ENCODE measurements around the gene FLNA.
"Not testable (repeated sequence)": the region's sequence is repeated elsewhere in the genome, so short reads cannot be mapped to it uniquely, and the experiment has no call there.

Gene FLNA

DNA sequence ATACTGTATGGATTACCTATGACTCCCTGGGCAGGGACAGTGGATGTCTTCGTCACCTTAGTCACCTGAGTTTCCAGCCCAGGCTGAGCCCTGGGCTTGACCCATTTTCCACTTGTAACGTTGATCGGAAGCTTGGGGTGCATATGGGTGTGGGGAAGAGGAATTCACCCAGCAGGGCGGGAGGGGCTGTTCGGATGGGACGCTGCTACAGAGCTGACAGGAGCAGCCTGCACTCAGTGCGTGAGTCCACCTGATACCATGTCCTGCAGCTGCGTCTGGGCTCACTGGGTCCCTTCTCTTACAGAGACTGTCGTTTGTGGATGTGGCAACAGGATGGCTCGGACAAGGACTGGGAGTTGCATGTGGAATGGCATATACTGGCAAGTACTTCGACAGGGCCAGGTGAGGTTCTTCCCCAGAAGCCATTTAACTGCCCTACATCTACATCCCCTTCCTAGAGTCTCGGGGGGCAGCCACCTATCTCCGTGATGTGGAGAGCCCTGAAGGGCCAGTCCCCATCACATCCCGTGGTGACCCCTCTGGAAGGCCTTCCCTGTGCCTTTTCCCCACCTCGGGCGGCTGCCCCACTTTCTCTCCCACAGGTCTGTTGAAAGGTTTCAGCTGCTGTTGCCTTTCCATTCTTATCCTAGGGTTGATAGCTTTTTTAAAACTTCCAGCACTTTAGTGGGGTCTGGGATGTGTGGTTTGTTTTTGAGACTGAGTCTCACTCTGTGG lies 65.2 kb downstream of the FLNA start:
- no peak for DNase-seq (ENCODE audit: low read depth in 2 of 2)

DNA sequence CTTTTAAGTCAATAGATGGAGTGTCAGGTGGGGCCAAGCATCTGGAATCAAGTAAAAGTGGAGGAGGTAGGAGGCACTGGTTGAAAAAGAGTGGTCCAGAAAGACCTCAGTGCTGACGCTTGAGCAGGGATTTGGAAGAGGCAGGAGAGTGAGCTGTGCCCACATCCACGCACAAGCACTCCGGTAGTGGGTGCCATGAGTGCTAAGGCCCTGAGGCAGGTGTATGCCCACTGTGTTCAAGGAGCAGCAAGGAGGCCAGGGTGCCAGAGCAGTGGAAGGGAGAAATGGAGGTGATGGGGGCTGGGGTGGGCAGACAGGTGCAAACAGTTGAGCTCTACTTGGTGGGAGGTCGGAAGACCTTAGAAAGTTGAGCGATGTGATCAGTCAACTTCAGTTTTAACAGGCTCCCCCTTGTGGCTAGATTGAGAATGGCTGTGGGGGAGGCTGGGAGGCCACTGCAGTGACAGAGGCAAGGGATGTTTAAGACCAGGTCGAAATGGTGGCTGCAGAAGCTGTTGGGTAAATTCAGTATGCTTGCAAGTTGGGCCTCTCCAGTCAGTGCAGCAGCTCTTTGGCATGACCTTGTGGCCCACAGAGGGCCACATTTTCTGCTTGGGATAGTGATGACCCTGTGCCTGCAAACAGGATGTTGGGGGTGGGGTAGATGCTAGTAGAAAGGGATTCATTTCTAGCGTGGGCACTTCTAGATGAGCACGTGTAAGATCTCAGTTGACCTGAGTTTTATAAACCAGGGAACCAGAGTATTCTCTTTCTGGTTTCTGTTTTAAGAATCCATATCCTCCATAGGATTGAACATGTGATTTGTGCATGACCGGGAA lies 66.1 kb downstream of the FLNA start:
- peak; percentile 54 to 61 for DNase-seq (ENCODE audit: low read depth in 2 of 2)

DNA sequence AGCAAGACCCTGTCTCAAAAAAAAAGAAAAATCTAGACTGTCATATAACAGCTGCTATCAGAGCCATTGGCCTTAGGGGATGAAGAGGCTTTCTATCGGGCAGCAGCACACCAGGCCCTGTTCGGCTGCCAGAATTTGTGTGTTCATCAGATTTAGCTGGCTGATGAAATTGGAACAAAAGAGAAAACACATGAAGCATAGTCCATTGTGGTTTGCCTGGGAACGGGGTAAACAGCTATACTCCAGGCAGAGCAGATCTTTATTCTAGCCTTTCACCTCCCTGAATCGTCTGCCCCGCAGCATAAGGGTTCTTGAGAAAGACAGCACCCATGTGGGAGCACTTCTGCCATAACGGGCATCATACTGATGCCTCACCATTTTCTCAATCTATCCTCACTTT lies 67.2 kb downstream of the FLNA start:
- DNase-seq (ENCODE audit: low read depth in 2 of 2) = no peak

DNA sequence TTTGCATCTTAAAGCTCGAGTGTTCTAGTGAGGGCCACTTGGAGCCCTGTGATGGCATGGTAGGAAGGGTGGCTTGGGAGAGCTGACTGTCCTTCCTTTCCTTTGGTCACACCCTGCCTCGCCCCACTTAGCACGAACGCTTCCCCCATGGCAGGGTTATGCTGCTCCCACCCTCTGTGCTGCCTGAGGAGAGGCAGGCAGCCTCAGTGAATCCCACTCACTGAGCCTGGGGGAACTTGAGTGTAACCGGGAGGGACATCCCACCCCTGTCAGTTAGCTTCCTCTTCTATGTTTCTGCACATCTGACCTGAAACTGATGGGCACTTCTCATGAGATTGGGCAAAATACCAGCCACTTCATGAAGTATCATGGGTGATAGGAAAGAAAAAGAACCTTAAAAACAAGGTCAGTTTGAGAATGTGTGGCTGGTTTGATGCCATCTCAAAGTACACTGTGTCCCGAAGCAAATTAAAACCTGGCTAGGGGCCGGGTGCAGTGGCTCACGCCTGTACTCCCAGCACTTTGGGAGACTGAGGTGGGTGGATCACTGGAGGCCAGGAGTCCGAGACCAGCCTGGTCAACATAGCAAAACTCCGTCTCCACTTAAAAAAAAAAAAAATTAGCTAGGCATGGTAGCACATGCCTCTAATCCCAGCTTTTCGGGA lies 68.8 kb downstream of the FLNA start:
- DNase-seq (ENCODE audit: low read depth in 2 of 2) = no peak

DNA sequence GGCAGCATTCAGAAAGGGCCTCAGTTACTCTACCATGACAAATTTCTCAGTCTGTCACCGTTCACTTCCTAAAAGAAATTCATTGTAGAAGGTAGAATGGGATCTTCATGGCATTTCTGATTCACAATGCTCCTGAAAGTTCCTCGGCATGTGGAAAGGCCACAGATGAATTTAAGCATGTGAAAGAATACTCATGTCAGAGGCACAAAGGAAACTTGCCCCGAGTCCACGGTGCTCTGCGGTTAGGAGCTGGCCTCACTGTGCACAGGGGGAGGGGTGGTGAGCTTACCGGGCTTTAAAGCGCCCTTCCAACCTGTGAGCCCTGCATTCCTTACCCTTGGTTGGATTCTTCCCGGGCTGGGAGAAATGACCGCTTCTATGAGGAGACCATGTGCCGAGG lies 69.6 kb downstream of the FLNA start:
- no peak for DNase-seq (ENCODE audit: low read depth in 2 of 2)

DNA sequence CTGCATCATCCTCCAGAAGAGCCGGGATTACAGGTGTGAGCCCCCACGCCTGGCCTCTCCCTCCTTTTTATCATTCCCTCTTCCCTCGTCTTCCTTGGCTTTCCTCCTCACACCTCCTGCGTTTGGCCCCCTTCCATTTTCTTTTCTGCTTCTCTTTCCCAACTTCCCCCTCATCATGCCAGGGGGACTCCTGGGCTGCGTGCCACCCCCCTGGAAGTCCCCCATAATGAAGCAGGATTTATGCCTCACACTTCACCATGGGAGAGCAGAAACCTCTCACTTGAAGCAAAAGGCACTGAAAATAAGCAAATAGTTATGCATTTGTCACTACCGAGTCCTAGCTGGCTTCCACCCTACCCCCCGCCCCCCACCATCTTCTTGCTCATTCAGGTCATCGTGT lies 71.0 kb downstream of the FLNA start:
- no peak for DNase-seq (ENCODE audit: low read depth in 2 of 2)

DNA sequence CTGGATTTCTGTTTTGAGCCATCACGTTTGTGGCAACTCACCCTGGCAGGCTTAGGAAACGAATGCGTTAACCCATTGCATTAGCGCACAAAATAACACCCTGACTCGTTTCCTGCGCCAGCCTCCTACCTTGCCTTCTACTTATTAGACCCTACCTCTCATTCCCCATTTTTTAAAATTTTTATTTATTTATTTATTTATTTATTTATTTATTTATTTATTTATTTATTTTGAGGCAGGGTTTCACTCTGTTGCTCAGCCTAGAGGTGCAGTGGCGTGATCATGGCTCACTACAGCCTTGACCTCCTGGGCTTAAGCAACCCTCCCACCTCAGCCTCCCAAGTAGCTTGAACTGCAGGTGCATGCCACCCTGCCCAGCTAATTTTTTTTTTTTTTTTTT lies 71.4 kb downstream of the FLNA start:
- not testable (repeated sequence) for DNase-seq (ENCODE audit: low read depth in 2 of 2)

DNA sequence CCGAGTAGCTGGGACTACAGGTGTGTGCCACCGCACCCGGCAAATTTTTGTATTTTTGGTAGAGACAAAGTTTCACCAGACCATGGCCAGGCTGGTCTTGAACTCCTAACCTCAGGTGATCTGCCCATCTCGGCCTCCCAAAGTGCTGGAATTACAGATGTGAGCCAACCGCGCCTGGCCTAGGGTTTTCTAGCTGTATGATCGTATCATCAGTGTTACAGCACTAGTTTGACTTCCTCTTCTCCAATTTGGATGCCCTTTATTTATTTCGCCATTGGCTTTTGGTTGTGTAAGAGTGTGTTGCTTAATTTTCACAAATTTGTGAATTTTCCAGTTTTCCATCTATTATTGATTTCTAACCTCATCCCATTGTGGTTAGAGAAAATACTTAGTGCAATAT lies 73.6 kb downstream of the FLNA start:
- no peak for DNase-seq (ENCODE audit: low read depth in 2 of 2)

All from stimulated activated CD8-positive, alpha-beta memory T cell treated with anti-CD3 and anti-CD28 coated beads, Interleukin-15, amount 100 ng/mL, for 48 hours (primary cell).